ENCODE measurements around the gene TUBA1B. TPM values are rescaled to one million over a fixed set of nuclear protein-coding genes. Genes with fewer than 3 reads are reported as not detected.
A peak's percentile ranks its signal among the peaks of the same experiment; 100 is the strongest.

Gene TUBA1B
- total RNA-seq, 2 donors from 2014 or later, result 1,825 to 2,159 TPM

DNA sequence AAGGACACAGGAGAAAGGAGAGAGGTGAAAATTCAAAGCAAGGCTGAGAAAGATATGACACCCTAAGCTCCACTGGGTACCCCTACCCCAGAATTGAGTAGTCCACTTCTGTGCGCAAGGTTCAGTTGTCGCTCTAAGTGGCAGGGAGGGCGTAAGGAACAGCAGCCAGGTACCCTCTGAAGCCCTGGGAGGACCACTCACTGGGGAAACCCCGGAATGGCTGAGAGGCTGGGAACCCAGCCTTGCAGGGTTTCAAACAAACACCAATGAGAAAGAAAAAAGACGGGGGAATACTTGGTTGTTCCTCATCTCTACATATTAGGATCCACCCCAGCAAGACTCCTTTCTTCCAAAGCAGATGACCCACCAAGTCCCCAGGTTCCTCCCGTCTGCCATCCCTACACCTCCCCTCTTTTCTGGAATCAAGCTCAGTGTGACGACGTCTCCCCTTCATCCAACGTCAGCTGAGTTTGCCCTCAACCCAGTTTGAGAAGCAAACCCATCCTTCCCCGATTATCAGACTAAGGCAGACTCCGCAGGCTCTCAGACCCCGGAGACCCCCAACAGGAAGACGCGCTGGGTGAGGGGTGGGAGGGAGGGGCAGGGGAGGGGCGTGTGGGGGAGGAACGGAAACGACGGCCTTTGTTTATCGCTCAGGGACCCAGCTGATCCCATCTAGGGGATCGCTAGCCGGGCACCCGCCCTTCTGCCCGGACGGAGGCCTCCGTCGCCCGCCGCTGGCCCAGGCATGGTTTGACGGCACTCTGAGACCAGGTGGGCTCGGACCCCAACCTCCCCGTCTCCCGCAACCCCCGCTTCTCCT, 21.3 kb downstream of the TUBA1B start:
- Mint-ChIP-seq H3K9me3 (no peaks in the 10 kb centered on the region), H3K36me3 (no peaks in the 10 kb centered on the region), H3K27ac (peak overlapping the region; percentile 95 to 100), H3K4me3 (peak overlapping the region; percentile 99), H3K4me1 (ENCODE audit: low read depth in 2 of 2) (peaks cover 31 to 33% of the 10 kb centered on the region in 2 donors), H3K27me3 (no peaks in the 10 kb centered on the region)
- ATAC-seq (no peak), DNase-seq (ENCODE audit: low spot score) (no peak)

DNA sequence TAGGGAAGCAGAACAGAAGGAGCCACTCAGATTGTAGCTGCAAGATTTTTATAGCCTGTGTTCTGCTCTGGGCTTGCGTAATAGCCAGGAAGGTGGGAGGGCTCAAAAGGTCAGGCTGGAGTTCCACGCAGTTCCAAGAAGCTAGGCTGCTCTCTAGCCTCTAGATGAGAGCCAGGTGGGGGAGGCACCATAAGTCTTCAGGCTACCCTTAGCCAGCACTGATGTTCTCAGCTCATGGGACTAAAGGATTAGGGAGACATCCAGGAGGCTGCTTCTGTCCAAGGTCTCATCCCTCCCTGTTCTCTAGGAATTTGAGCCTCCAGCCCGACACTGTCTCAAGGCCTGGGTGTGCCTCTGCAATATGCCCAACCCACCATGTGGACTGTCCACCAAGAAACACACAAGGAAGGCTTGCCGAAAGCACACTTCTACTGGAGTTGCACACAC, 22.2 kb downstream of the TUBA1B start:
- Mint-ChIP-seq H3K27me3 (no peaks in the 10 kb centered on the region), H3K36me3 (no peaks in the 10 kb centered on the region), H3K27ac (peak overlapping the region; percentile 95 to 100), H3K9me3 (no peaks in the 10 kb centered on the region), H3K4me3 (peak overlapping the region; percentile 99), H3K4me1 (ENCODE audit: low read depth in 2 of 2) (peaks cover 37 to 41% of the 10 kb centered on the region in 2 donors)
- DNase-seq (ENCODE audit: low spot score) (no peak), ATAC-seq (no peak)

- Mint-ChIP-seq H3K9me3 (no peaks in the 10 kb centered on the region), H3K36me3 (no peaks in the 10 kb centered on the region), H3K27me3 (no peaks in the 10 kb centered on the region), H3K4me1 (ENCODE audit: low read depth in 2 of 2) (peaks cover 31 to 39% of the 10 kb centered on the region in 2 donors), H3K27ac (no peak overlapping the region), H3K4me3 (no peak overlapping the region)
- no peak for ATAC-seq
- DNase-seq (ENCODE audit: low spot score), result no peak
Observed at GRCh38 chr12:49105504-49106084, 25.6 kb downstream of the TUBA1B start.

GRCh38 chr12:49104822-49105221, 26.4 kb downstream of the TUBA1B start:
- DNase-seq (ENCODE audit: low spot score), result no peak
- Mint-ChIP-seq H3K36me3 (no peaks in the 10 kb centered on the region), H3K9me3 (no peaks in the 10 kb centered on the region), H3K4me3 (no peak overlapping the region), H3K4me1 (ENCODE audit: low read depth in 2 of 2) (peaks cover 24 to 34% of the 10 kb centered on the region in 2 donors), H3K27ac (peak overlapping the region in 1 of 2 donors; percentile 68), H3K27me3 (no peaks in the 10 kb centered on the region)
- no peak for ATAC-seq

- DNase-seq (ENCODE audit: low spot score) (no peak), ATAC-seq (no peak)
- peaks cover 9 to 16% of the 10 kb centered on the region in 2 donors for H3K4me1 Mint-ChIP-seq (ENCODE audit: low read depth in 2 of 2)
- peaks cover 4% of the 10 kb centered on the region for H3K36me3 Mint-ChIP-seq
- H3K27me3 Mint-ChIP-seq, result peaks cover 2% of the 10 kb centered on the region in 2 donors
- no peaks in the 10 kb centered on the region for H3K9me3 Mint-ChIP-seq
- H3K27ac Mint-ChIP-seq, result no peak overlapping the region
- no peak overlapping the region for H3K4me3 Mint-ChIP-seq
Observed at GRCh38 chr12:49100380-49100779, 30.8 kb downstream of the TUBA1B start.

GRCh38 chr12:49098703-49099102, 32.5 kb downstream of the TUBA1B start:
- DNase-seq (ENCODE audit: low spot score), result no peak
- no peak overlapping the region for H3K27ac Mint-ChIP-seq
- H3K4me1 Mint-ChIP-seq (ENCODE audit: low read depth in 2 of 2), result peaks cover 6 to 13% of the 10 kb centered on the region in 2 donors
- ATAC-seq, result no peak
- H3K4me3 Mint-ChIP-seq, result no peak overlapping the region
- no peaks in the 10 kb centered on the region for H3K9me3 Mint-ChIP-seq
- peaks cover 11 to 14% of the 10 kb centered on the region in 2 donors for H3K27me3 Mint-ChIP-seq
- peaks cover 7% of the 10 kb centered on the region for H3K36me3 Mint-ChIP-seq

- Mint-ChIP-seq H3K4me1 (ENCODE audit: low read depth in 2 of 2) (peaks cover 6 to 14% of the 10 kb centered on the region in 2 donors), H3K36me3 (peaks cover 7% of the 10 kb centered on the region), H3K27ac (no peak overlapping the region), H3K9me3 (no peaks in the 10 kb centered on the region), H3K27me3 (peaks cover 14 to 19% of the 10 kb centered on the region in 2 donors), H3K4me3 (no peak overlapping the region)
- DNase-seq (ENCODE audit: low spot score) (no peak), ATAC-seq (peak; percentile 39 to 75)
Observed at GRCh38 chr12:49098035-49098451, 33.2 kb downstream of the TUBA1B start.

- peaks cover 7% of the 10 kb centered on the region for H3K36me3 Mint-ChIP-seq
- no peak overlapping the region for H3K27ac Mint-ChIP-seq
Observed at GRCh38 chr12:49097381-49097780, 33.8 kb downstream of the TUBA1B start.

DNA sequence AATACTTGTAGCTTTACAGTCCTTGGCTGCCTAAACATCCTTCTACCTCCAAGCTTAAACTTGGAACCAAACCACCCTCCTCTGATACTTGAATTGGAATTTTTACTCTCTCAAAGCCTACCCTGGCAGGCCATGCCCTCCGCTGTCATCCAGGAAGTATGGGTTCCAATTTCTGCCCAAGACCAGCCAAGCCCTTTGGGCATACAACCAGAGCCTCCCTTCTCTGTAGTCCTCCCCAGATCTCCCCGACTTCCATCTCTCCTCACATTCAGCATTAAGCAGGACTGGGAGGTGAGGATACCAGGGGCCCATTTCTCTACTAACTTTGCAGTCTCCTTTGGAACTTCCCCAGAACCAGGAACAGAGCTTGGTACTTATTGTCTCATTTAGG, 36.2 kb downstream of the TUBA1B start:
- ATAC-seq, result no peak
- peaks cover 17 to 33% of the 10 kb centered on the region in 2 donors for H3K4me1 Mint-ChIP-seq (ENCODE audit: low read depth in 2 of 2)
- DNase-seq (ENCODE audit: low spot score), result no peak
- no peaks in the 10 kb centered on the region for H3K9me3 Mint-ChIP-seq
- H3K4me3 Mint-ChIP-seq, result peak overlapping the region; percentile 26
- H3K36me3 Mint-ChIP-seq, result peaks cover 7% of the 10 kb centered on the region
- H3K27ac Mint-ChIP-seq, result peak overlapping the region in 1 of 2 donors; percentile 36
- H3K27me3 Mint-ChIP-seq, result peaks cover 24 to 32% of the 10 kb centered on the region in 2 donors

More at GRCh38 chr12:49097381-49097780, 33.8 kb downstream of the TUBA1B start:
- peaks cover 14 to 19% of the 10 kb centered on the region in 2 donors for H3K27me3 Mint-ChIP-seq
- DNase-seq (ENCODE audit: low spot score), result no peak
- H3K4me1 Mint-ChIP-seq (ENCODE audit: low read depth in 2 of 2), result peaks cover 6 to 16% of the 10 kb centered on the region in 2 donors
- no peak for ATAC-seq
- no peak overlapping the region for H3K4me3 Mint-ChIP-seq
- H3K9me3 Mint-ChIP-seq, result no peaks in the 10 kb centered on the region

GRCh38 chr12:49094160-49094974, 36.8 kb downstream of the TUBA1B start, which contains the start of gene DHH:
Gene DHH (minus strand): TSS chr12:49094801. CDS start chr12:49094512, 289 bp downstream.
- H3K9me3 Mint-ChIP-seq, result no peaks in the 10 kb centered on the region
- H3K4me1 Mint-ChIP-seq (ENCODE audit: low read depth in 2 of 2), result peaks cover 22 to 36% of the 10 kb centered on the region in 2 donors
- no peak for ATAC-seq
- H3K36me3 Mint-ChIP-seq, result peaks cover 7% of the 10 kb centered on the region
- H3K27me3 Mint-ChIP-seq, result peaks cover 24 to 32% of the 10 kb centered on the region in 2 donors
- peak within 1 kb of the TSS; percentile 30 for H3K4me3 Mint-ChIP-seq
- peak within 1 kb of the TSS in 1 of 2 donors; percentile 36 for H3K27ac Mint-ChIP-seq
- DNase-seq (ENCODE audit: low spot score), result no peak

- H3K27ac Mint-ChIP-seq, result no peak overlapping the region
- H3K36me3 Mint-ChIP-seq, result peaks cover 7% of the 10 kb centered on the region
- H3K27me3 Mint-ChIP-seq, result peaks cover 24 to 32% of the 10 kb centered on the region in 2 donors
- DNase-seq (ENCODE audit: low spot score) (no peak), ATAC-seq (no peak)
- H3K4me1 Mint-ChIP-seq (ENCODE audit: low read depth in 2 of 2), result peaks cover 24 to 41% of the 10 kb centered on the region in 2 donors
- H3K9me3 Mint-ChIP-seq, result no peaks in the 10 kb centered on the region
- H3K4me3 Mint-ChIP-seq, result peak overlapping the region; percentile 30
Observed at GRCh38 chr12:49093792-49094159, 37.4 kb downstream of the TUBA1B start.

DNA sequence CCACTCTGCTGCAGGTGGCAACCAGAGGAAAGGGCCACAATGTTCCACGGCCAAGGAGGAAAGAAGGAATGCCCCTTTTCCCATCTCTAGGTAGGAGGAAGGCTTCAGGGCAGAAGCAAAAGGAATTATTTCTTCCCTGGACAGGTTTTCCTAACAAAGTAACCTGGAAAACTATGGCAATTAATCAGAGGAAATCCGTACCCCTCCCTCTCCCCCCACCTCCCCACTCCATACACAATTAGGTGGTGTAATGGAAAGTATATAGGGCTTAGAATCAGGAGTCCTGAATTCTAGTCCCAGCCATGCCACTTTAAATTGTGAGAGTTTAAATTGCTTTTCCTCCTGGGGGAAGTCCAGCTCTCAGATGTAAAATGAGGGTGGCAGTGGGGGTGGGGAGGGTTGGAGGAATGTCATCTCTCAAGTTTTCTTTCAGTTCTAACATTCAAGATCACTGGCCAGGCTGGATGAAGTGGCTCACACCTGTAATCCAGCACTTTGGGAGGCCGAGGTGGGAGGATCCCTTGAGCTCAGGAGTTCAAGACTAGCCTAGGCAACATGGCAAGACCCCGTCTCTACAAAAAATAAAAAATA, 38.3 kb downstream of the TUBA1B start:
- H3K4me3 Mint-ChIP-seq, result no peak overlapping the region
- H3K9me3 Mint-ChIP-seq, result no peaks in the 10 kb centered on the region
- H3K27ac Mint-ChIP-seq, result no peak overlapping the region
- peaks cover 33 to 49% of the 10 kb centered on the region in 2 donors for H3K4me1 Mint-ChIP-seq (ENCODE audit: low read depth in 2 of 2)
- no peak for DNase-seq (ENCODE audit: low spot score)
- H3K36me3 Mint-ChIP-seq, result peaks cover 7% of the 10 kb centered on the region
- ATAC-seq, result no peak
- H3K27me3 Mint-ChIP-seq, result peaks cover 24 to 32% of the 10 kb centered on the region in 2 donors

All from natural killer cell treated with Interleukin-12 subunit alpha and Interleukin-12 subunit beta and Interleukin-15 and Interleukin-18, amount 100 ng/mL, for 72 hours (primary cell).